Pons (tissue), 1 donor: ENCODE measurements around the gene SAMD4B.
A peak's percentile ranks its signal among the peaks of the same experiment; 100 is the strongest.
"Not testable (repeated sequence)": the region's sequence is repeated elsewhere in the genome, so short reads cannot be mapped to it uniquely, and the experiment has no call there.

Source experiments
- DNase-seq: peaks from one replicate; pipeline ENCODE4 v3.0.0-alpha.2; 2016; ENCODE audit warnings: low spot score

The SAMD4B gene

DNA sequence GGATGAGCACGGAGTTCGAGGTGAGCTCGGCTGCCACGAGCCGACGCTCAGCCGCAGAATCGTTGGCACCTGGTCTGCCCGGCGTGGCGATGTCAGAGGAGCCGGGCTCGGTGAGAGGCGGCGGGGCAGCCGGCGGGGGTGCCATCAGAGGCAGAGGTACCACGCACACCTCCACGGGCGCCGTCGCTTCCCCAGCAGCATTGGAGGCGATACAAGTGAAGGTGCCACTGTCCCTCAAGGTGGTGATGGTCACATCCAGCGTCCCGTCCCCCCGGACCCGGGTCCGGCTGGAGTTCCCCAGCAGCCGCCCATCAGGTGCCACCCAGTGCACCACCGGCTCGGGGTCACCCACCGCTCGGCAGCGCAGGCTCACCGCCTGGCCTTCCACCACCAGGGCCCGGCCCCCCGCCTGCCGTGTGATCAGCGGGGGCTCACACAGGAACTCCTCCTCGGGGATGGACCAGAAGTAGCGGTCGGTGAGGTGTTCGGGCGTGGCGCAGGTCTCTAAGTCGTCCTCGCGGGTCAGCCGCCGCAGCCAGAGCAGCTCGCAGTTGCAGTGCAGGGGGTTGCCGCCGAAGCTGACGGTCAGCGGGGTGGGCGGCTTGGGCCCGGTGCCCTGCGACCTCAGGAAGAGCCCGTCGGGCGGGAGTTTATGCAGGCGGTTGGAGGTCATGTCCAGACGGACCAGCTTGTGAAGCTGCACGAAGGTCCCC lies 28.0 kb upstream of the SAMD4B start:
- no peak for DNase-seq

DNA sequence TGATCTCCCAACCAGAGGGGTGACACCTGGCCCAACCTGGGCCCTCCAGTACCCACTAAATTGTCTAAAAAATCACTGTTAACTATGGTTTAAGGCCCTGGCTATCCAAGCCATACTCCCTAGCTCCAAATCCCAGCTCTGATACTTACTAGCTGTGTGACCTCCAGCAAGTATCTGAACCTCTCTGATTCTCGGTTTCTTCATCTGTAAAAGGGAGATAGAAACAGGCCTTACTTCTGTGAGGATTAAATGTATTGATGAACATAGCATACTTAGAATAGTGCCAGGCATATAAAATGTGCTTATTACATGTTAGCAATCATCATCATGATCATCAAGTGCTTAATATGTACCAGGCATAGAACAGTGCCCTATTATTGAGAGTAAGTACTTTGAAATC lies 26.3 kb upstream of the SAMD4B start:
- DNase-seq = no peak

DNA sequence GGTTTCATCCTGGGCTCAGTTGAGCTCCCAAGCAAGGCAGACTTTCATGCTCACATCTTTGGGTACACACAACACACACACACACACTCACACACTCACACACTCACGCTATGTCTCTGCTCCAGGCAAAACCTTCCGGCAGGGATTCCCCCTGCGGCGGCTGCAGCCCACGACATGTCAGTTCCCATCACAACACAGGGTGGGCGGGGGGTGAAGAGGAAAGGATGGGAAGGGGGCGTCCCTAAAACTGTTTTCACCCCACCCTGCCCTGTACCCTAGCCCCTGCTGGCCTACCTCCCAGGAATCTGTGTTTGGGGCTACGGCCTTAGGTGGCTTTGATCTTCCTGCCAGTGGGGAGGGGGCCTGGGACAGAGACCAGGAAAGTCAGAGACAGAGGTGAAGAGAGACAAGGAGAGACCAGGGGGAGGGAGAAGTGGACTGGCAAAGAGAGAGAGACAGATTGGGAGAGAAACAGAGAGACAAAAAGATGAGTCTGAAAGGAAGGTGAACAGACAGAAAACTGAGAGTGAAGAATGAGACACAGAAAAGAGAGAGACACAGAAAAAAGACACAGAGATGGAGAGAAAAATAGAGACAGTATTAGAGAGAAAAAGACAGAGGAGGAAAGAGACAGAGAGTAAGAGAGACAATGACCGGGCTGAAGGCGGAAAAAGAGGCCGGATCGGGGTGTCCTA lies 25.4 kb upstream of the SAMD4B start:
- DNase-seq = no peak

DNA sequence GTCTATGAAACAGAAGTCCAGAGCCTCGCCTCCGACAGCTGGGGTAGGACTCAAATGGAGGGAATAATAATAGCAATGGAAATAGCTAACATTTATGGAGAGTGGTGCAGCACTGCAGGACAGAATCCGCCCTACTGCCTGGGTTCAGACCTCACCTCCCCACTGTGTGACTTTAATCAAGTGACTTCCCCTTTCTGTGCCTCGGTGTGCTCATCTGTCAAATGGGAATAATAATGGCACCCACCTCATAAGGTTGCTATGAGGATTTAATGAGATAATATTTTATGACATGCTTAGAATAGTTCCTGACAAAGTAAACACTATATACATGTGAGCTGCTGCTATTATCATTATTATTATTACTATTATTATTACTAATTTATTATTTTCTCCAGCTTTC lies 24.7 kb upstream of the SAMD4B start:
- DNase-seq = no peak

DNA sequence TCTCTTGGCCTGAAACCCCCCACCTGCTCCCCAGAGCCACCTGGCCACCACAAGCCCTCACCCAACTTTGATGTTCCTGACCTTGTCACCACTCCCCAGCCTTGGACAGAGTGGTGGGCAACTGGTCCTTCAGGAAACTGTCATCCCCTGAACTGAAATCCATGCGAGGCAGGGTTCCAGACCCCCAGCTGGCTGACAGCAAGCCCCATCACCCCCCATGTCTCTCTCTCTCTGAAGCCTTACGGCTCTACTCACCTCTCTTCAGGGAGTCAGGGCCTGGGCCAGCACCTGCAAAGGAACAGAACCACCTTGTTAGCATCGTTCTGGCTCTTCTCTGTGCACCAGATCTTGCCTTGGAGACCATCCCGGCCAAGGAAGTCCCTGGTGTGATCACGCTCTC lies 24.1 kb upstream of the SAMD4B start:
- DNase-seq = no peak

DNA sequence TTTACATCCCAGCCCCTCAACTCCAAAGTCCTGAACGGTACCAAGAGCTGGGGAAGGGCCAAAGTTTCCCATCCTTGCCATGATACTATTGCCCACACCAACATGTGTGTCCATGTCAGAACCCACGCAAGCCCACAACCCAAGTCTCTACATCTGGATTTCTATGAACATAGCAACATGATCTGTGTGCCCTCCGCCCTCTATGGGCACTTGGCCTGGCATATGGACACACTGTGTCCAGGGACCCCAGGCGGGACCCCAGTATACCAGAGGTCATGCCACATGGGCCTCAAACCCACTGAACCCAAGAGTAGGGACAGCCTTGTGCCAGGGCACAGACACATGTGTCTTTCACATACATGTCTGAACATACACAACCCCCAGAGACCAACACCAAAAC lies 23.5 kb upstream of the SAMD4B start:
- DNase-seq = no peak

DNA sequence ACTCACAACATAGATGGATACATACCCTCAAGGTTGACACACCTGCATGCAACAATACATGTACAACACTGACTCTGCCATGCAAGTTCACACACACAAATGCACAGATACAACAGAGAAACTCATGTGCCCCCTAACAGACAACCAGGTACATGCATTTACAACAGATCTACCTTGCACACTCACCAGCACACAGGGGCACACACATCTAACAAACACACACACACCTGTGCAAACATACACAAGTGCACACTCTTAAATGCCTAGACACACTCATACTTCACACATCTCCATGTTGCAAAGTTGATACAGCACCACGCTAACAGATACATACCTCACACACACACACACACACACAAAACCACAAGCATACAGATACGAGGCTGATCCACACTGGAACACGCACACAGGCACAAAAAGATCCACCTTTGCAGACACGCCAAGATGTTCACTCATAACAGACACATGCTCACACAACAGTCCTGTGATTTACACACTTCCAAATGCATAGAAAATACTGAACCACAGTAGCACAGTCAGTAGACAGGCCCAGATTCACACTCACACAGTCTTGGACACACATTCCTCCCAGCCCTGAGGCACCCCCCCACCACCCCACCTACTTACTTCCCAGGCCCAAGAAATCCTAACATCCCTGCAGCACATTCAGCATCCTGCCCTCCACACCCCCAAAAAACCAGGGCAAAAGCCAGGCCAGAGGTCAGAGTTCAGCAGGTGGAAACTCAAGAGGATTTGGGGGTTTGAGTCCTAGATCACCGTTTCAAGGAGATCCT lies 22.9 kb upstream of the SAMD4B start:
- no peak for DNase-seq

DNA sequence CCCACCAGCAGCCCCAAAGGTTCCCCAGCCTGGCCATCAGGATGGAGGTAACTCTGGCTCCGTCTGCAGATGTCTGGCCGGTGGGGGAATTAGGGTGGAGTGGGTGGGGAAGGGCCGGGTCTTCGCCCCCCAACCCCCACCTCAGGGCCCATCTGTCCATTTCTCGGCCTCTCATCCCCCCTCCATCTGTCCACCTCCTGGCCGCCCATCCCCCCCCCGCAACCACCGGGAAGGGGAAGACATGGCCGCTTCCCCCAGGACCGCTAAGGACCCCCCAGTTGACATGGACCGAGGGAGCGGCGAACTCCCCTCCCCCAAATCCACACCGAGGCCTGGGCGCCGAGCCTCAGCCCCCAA lies 22.4 kb upstream of the SAMD4B start:
- no peak for DNase-seq

DNA sequence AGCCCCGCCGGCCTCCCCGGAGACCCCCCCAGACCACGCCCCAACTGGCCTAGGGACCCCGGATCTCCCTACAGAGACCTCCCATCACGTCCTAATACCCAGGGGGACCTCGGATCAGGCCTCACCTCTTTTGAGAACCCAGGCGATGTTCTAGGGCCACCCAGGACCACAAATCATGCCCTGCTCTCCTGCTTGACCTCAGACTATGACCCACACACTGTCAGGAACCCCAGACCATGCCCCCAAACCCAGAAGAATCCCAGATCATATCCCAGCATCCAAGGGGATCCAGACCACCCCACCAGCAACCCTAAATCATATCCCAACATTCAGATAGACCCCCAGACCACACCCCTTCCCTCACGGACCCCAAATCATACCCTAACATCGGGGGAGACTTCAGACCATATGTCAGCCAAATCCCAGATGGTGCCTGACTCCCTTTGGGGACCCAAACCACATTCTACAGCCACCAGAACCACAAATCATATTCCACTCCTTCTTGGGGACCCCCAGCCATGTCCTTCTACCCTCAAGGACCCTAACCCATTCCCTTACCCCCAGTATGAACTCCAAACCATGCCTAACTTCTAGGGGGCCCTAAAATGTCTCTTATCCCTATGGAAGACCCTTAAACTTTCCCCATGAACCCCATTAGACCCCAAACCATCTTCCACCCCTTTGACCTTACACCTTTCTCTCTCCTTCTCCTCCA lies 20.9 kb upstream of the SAMD4B start:
- no peak for DNase-seq

DNA sequence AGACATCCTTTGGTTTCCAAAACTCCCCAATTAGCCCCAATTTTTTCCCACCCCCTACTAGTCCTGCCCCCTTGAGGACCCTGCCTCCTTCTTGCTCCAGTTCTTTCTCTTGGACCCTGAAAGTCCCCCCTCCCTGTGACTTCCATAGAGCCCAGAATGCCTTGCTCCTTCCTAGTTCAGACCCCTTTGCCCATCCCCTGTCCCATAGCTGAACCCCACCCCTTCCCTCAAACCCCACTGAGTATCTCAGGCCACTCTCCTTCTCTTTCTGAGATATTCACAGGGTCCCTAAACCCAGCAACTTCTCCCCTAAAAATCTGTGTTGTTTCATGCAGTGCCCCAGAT lies 20.4 kb upstream of the SAMD4B start:
- no peak for DNase-seq

DNA sequence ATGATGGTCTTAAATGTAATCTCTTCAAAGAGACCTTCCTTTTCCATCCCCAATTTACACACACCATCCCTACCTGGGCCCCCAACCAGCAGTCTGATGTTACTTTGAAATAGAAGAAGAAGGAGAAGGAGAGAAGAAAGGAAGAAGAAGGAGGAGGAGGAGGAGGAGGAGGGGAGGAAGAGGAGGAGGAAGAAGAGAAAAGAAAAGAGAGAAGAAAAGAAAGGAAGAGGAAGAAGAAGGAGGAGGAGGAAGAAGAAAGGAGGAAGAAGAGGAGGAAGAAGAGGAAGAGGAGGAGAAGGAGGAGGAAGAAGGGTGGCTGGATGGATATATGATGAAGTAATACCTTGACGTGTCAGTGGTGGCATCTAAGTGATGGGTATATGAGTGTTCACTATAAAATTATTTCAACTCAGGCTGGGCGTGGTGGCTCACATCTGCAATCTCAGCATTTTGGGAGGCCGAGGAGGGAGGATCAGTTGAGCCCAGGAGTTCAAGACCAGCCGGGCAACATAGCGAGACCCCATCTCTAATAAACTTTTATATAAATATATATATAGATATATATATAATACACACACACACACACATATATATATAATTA lies 17.9 kb upstream of the SAMD4B start:
- DNase-seq = no peak

DNA sequence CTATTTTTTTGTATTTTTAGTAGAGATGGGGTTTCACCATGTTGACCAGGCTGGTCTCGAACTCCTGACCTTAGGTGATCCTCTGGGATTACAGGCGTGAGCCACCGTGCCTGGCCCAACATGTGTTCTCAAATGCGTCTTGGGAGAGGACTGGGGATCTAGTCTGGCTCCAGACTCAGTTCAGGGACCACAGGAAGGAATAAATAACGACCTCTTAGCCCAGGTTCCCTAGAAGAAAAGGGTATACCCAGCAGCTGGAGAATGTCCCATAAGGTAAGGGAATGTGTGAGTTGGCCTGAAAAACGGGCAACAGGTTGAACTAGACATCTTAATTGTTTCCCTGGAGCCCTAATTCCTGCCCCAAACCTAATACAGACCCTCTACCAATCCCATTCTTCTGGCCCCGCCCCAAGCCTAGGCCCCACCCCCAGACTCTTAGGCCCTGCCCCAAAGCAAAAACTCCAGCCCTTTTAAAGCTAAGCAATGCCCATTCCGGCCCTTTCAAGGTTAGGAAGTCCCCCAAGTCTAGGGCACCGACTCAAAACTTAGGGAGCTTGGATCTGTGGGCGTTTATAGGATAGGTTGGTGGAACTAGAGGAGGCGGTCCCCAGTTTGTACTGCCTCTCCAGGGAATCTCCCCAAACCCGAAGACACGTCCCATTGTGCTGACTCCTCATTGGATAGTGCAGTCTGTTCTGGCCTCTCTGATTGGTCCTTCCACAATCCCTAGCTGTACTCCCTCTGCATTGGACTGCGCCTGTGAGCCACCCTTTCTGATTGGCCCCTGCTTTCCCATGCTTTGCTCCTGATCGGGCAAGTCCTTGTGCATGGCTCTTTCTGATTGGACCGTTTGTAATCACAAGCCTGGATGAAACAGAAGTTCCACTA lies 16.2 kb upstream of the SAMD4B start:
- no peak for DNase-seq

DNA sequence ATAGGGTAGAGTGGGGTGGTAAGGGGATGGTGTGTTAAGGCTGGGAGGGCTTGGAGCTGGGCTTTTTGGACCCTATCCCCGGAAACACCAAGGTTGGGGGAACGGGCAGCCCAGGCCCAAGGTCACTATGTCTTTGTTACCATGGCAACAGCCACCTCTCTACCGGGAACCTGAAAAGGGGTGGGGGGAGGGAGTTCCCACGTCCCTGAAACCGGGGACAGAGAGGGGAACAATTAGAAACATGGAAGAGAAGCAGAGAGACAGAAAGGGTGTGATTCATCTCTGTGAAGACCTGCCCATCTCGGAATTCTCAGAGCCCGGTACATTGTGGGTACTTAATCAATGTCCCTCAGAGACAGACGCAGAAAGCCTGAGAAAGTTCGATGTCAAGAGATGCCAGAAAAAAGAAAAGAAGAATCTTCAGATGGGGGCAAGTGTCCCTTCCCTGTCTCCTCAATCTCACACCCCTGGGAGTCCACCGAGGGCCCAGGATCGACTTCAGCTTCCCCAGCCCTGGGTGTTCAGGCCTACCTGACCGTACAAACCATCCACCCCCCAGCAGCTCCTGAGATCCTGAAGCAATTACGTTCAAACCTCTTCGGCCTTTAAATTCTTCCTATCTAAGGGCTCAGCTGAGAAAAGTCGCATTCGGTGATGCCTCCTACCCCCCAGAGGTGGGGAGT lies 14.7 kb upstream of the SAMD4B start:
- DNase-seq = no peak

DNA sequence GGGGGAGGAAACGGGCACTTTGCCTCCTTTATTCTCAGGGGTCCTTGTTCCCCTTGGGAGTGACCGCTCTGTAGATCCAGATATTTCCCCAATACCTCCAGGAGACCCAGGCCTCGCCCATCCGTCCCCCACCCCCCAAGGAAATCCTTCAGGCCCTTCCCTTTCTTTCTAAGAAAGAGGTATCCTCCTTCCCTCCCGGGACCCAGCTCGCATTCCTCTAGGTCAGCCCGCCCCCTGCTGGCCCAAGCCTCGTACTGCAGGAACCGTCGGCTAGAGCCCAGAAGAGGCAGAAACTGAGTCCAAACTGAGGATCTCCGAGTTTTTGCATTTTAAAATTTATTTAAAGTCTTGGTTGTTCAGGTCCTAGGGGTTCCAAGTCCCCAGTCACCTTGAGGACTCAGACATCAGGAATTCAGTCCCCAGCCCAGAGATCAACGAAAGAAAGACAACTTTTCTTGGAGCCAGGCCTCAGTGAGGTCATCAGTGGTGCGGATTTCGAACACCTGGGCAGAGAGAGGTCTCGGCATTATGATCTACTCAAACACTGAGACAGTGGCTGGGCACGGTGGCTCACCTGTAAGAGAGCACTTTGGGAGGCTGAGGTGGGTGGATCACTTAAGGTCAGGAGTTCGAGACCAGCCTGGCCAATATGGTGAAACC lies 14.0 kb upstream of the SAMD4B start:
- peak; percentile 75 for DNase-seq

DNA sequence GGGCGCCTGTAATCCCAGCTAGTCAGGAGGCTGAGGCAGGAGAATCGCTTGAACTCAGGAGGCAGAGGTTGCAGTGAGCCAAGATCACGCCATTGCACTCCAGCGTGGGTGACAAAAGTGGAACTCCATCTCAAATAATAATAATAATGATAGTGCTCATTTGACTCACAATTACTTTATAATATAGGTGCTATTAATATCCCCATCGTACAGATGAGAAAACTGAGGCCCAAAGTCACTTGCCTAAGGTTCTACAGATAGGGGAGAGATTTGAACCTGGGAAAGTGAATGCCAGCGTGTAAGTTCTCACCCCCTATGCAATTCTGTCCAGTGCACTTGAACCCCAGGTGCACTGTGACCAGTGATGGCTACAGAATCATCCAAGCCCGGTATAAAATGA lies 12.3 kb upstream of the SAMD4B start:
- no peak for DNase-seq

DNA sequence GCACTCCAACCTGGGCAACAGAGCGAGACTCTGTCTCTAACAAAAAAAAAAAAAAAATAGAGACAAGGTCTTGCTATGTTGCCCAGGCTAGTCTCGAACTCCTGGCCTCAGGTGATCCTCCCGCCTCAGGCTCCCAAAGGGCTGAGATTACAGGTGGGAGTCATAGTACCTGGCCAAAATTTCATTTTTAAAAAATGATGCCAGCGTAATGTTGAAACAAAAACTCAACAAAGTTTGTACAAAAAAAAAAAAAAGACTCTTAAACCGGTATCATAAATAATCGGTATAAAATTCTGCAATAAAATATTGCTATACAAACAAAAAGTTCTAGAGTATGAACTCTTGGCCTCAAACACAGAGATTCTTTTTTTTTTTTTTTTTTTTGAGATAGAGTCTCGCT lies 9.9 kb upstream of the SAMD4B start:
- DNase-seq = no peak

DNA sequence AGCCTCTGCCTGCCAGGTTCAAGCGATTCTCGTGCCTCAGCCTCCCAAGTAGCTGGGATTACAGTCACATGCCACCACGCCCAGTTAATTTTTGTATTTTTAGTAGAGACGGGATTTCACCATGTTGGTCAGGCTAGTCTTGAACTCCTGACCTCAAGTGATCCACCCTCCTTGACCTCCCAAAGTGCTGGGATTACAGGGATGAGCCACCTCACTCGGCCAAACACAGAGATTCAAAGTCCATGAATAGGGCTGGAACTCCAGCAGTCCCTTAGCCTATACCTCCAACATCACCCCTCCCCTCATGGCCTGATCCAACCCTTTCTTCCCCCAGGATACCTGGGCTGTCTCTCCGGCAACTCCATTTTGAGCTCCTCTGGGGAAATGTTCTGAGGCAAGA lies 9.5 kb upstream of the SAMD4B start:
- DNase-seq = not testable (repeated sequence)

DNA sequence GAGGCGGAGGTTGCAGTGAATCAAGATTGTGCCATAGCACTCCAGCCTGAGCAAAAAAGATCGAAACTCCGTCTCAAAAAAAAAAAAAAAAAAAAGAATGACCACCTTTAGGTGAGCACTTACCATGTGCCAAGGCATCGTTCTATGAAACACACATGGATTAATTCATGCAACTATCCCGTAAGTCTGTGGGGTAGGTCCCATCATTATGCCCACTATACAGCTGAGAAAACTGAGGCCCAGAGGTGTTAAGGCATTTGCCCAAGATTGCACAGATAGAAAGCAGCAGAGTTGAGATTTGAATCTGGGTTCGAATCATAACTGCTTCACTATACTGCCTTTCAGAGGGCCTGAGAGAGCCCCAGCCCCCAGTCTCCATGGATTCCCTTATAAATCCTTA lies 8.7 kb upstream of the SAMD4B start:
- DNase-seq = no peak

DNA sequence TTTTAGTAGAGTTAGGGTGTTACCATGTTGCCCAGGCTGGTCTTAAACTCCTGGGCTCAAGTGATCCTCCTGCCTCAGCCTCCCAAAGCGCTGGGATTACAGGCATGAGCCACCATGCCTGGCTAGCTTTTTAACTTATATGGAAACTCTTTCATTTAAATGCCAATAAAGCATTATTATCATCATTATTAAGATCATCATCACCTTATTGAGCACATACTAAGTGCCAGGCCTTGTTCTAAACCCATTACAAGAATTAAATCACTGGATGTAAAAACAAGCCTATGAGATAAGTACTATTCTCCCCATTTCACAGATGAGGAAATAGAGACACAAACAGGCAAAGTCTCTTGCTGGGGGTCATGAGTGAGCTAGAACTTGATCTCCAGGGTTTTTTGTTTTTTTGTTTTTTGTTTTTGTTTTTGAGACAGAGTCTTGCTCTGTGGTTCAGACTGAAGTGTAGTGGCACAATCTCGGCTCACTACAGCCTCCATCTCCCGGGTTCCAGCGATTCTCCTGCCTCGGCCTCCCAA lies 7.7 kb upstream of the SAMD4B start:
- no peak for DNase-seq

DNA sequence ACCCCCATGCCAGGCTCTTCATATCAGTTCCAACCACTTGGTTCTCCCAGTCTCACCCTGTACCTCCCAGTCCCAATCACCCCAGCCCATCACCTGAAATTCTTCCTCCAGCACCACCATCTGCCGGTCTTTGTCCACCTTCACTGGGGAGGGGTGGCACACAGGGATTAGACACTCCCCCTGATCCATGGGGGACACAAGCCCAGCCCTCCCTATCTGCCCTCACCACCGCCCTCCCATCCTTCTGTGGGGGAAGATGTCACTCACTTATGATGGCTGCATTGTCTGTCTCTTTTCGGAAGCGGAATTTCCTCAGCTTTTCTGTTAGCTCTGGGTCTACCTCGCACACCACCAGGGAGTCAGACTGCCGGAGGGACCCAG lies 7.1 kb upstream of the SAMD4B start:
- no peak for DNase-seq
